Stimulated activated effector memory CD8-positive, alpha-beta T cell treated with anti-CD3 and anti-CD28 coated beads, Interleukin-12 subunit alpha, Interleukin-12 subunit beta, amount 100 ng/mL, for 72 hours (primary cell): Measurements from ENCODE around the gene SLC25A19.
A peak's percentile ranks its signal among the peaks of the same experiment; 100 is the strongest.

ENCODE experiments used
- ATAC-seq: fragments of 150-1000 bp; cut with Tn5 transposase; 2 replicates; pipeline ENCODE4 v1.10.0; 2021
- DNase-seq, 2 donors: peaks; one replicate each; pipeline ENCODE4 v3.0.0; 2021 to 2022; ENCODE audit warnings: low spot score in 2 of 2
- H3K27ac Mint-ChIP-seq: one replicate; pipeline ENCODE4 v1.8.0; 2022; ENCODE audit warnings: mild to moderate bottlenecking, mixed read lengths
- H3K36me3 Mint-ChIP-seq: one replicate; pipeline ENCODE4 v1.8.0; 2022; ENCODE audit warnings: mild to moderate bottlenecking, mixed read lengths
- H3K4me1 Mint-ChIP-seq: one replicate; pipeline ENCODE4 v1.8.0; 2022; ENCODE audit warnings: mixed read lengths
- H3K4me3 Mint-ChIP-seq: one replicate; pipeline ENCODE4 v1.8.0; 2022; ENCODE audit warnings: mild to moderate bottlenecking, mixed read lengths
- H3K9me3 Mint-ChIP-seq: one replicate; pipeline ENCODE4 v1.8.0; 2022; ENCODE audit warnings: mixed read lengths

Gene SLC25A19

DNA sequence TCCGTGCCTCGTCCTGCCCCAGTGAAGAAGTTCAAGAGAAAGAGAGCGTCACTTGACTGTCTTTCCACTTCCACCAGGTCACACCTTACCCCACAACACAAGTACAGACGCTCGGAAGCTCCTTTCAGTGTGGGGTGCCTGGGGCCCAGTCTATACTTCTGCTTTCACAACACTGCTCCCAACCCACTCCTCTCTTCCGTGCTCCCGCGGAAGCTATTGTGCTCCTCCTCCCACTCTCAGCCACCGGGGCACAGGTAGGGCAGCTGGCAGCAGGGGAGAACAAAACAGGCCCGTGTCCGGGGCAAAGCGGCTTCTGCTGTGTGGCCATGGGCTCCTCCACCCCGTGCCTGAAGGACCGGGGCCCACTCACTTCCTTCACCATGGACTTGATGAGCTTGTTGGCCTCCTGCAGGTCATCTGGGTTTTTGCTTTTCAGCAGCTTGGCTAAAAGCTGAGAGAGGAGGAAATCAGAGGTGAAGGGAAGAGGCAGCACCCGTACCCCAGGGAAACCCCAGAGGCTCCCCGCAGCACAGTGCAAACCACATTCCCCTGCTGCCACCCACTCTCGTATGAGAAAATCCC lies 46.7 kb downstream of the SLC25A19 start:
- Mint-ChIP-seq H3K4me1 (peaks cover 45% of the 10 kb centered on the region), H3K27ac (peak overlapping the region; percentile 96), H3K4me3 (peak overlapping the region; percentile 70), H3K36me3 (peaks cover 100% of the 10 kb centered on the region), H3K9me3 (no peaks in the 10 kb centered on the region)
- peak in 1 of 2 donors; percentile 64 for DNase-seq
- peak; percentile 60 for ATAC-seq

DNA sequence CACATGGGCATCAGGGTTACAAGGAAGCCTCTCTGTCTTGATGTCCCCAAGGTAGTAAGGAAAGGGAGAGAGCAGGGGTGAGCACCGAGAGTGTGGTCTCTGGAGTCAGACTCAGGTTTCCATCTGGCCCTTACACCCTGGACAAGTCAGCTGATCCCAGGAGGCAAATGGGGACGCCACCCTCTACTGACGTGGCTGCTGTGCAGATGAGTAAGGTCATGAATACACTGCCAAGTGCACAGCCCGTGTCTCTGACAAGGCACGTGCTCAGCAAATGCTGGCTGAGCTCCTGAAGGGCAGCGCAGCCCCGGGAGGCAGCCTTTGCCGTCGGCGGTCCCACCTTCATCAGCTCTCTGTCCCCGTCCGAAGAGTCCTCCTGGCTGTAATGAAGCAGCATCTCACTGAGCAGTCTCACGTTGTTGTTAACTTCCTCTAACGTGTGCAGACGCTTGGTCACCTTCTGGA lies 47.2 kb downstream of the SLC25A19 start:
- peak overlapping the region; percentile 70 for H3K4me3 Mint-ChIP-seq
- ATAC-seq (peak; percentile 63), DNase-seq (no peak)
- no peaks in the 10 kb centered on the region for H3K9me3 Mint-ChIP-seq
- peak overlapping the region; percentile 96 for H3K27ac Mint-ChIP-seq
- H3K36me3 Mint-ChIP-seq = peaks cover 100% of the 10 kb centered on the region
- peaks cover 45% of the 10 kb centered on the region for H3K4me1 Mint-ChIP-seq

DNA sequence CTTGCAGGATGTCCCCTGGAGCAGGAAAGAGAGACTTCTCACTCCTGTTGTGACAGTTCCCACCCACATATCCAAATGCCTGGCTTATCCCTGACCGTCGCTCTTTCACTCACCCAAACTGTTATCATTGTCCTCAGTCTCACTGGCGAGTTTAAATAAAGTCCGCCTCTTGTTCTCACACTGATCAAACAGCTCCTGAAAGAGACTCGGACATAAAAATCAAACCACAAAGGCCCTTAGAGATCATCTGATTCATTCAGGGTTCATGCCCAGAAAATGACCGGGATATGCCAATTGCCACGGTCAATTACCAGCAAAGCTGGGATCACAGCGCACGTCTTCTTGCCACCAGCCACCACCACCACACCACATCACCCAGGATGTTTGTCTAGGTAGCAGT lies 47.7 kb downstream of the SLC25A19 start:
- Mint-ChIP-seq H3K4me1 (peaks cover 45% of the 10 kb centered on the region), H3K27ac (peak overlapping the region; percentile 96), H3K4me3 (peak overlapping the region; percentile 70)

DNA sequence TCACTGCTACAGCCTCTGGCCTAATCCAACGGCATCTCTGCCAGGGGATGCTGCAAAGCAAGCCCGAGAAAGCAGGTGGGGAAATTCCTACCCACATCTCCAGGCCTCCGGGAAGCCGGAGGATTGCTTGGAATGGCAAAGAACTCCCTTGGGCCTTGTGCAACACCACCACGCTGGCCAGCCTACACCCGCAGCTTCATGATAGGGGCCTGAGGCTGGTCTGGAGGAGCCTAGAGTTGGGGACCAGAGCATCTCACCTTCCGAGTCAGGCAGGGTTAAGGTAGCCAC lies 48.1 kb downstream of the SLC25A19 start:
- Mint-ChIP-seq H3K36me3 (peaks cover 100% of the 10 kb centered on the region), H3K4me1 (peaks cover 45% of the 10 kb centered on the region), H3K9me3 (no peaks in the 10 kb centered on the region), H3K27ac (peak overlapping the region; percentile 90), H3K4me3 (no peak overlapping the region)
- ATAC-seq (no peak), DNase-seq (no peak)

More for the DNA sequence above, 47.7 kb downstream of the SLC25A19 start:
- Mint-ChIP-seq H3K9me3 (no peaks in the 10 kb centered on the region), H3K36me3 (peaks cover 100% of the 10 kb centered on the region)
- DNase-seq = no peak
- no peak for ATAC-seq

DNA sequence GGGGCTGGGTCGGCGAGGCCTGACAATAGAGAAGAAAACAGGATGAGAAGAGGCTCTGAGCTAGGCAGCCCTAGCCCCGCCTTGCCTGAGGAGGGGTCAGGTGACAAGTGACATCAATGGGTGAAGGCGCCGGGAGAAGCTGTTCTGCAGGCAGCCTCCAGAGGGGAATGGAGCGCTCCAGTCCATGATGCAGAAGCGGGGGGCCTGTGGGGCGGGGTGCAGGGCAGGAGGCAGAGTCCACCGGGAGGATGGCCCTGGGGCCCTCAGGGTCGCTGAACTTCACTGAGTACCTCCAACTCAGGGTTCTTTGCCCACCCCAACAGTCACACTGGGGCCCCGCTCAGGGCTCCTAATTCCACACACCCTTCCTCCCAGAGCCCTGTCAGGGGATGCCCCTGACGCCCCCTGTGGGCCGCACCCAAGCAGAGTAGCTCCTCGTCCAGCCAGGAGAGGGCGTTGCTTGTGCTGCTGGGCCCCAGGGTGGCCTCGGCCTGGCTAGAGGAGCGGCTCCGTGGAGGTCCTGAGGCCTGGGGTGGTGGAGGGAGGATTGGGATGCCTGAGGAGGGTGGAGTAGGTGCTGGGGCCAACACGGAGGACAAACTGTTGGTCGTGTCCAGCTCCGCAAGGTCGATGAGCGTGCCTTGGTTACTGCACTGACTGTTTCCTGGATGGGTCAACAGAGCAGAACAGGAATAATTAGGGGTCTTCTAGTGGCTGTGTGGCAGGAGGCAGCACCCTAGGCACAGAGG lies 48.7 kb downstream of the SLC25A19 start:
- Mint-ChIP-seq H3K4me3 (no peak overlapping the region), H3K27ac (peak overlapping the region; percentile 90), H3K36me3 (peaks cover 100% of the 10 kb centered on the region), H3K9me3 (no peaks in the 10 kb centered on the region), H3K4me1 (peaks cover 45% of the 10 kb centered on the region)
- DNase-seq (peak in 1 of 2 donors; percentile 63), ATAC-seq (peak; percentile 24)

GRCh38 chr17:75239778-75240393 lies 49.3 kb downstream of the SLC25A19 start:
- no peak overlapping the region for H3K4me3 Mint-ChIP-seq
- H3K9me3 Mint-ChIP-seq = no peaks in the 10 kb centered on the region
- DNase-seq (no peak), ATAC-seq (no peak)
- H3K27ac Mint-ChIP-seq = peak overlapping the region; percentile 90
- H3K36me3 Mint-ChIP-seq = peaks cover 100% of the 10 kb centered on the region
- peaks cover 45% of the 10 kb centered on the region for H3K4me1 Mint-ChIP-seq

DNA sequence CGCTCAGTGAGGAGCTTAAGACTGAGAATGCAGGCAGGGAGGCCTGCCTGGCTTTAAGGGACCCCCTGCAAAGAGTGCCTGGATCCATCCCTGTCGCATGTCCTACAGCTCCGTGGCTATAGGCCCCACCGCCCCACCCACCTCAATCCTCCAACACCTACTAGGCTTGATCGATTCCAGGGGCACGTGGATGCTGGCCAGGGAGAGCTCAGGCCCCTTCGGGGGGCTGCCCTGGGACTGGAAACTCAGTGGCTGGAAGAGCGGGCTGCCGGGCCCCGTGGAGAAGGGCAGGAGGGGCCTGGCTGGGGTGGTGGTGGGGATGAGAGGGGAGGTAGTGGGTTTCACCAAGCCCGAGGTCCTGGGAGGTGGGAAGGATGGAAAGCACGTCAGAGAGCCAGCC lies 50.0 kb downstream of the SLC25A19 start:
- peak overlapping the region; percentile 90 for H3K27ac Mint-ChIP-seq
- ATAC-seq (no peak), DNase-seq (no peak)
- H3K4me3 Mint-ChIP-seq = peak overlapping the region; percentile 25
- H3K4me1 Mint-ChIP-seq = peaks cover 40% of the 10 kb centered on the region
- peaks cover 100% of the 10 kb centered on the region for H3K36me3 Mint-ChIP-seq
- H3K9me3 Mint-ChIP-seq = no peaks in the 10 kb centered on the region

DNA sequence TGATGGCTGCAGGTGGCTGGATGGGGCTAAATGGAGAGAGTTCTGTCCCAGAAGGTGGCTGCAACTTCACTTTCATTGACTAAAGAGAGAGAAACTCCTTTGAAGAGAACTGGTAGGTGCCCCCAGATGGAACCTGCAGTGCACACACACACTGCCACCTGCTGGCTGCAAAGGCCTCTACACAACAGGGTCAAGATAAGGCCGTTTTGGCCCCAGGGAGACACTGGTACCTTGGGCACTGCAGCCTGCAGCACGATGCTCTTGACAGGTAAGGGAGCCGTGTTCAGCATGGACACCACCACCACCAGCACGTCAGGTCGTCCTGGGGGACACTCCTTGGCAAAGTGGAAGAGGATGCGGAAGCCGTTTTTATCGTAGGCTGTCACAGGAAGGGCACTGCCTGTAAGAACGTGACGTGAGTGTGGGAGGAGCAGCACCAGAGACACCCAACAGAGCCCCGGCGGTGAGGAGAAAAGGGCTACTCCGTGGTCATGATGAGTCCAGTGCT lies 50.5 kb downstream of the SLC25A19 start:
- no peaks in the 10 kb centered on the region for H3K9me3 Mint-ChIP-seq
- peak overlapping the region; percentile 90 for H3K27ac Mint-ChIP-seq
- peak; percentile 67 for ATAC-seq
- peaks cover 100% of the 10 kb centered on the region for H3K36me3 Mint-ChIP-seq
- H3K4me3 Mint-ChIP-seq = peak overlapping the region; percentile 25
- DNase-seq = peak; percentile 38 to 74
- peaks cover 39% of the 10 kb centered on the region for H3K4me1 Mint-ChIP-seq

GRCh38 chr17:75238020-75238580 lies 51.1 kb downstream of the SLC25A19 start:
- DNase-seq (no peak), ATAC-seq (no peak)
- Mint-ChIP-seq H3K27ac (no peak overlapping the region), H3K9me3 (no peaks in the 10 kb centered on the region), H3K36me3 (peaks cover 100% of the 10 kb centered on the region), H3K4me1 (peaks cover 33% of the 10 kb centered on the region), H3K4me3 (no peak overlapping the region)

DNA sequence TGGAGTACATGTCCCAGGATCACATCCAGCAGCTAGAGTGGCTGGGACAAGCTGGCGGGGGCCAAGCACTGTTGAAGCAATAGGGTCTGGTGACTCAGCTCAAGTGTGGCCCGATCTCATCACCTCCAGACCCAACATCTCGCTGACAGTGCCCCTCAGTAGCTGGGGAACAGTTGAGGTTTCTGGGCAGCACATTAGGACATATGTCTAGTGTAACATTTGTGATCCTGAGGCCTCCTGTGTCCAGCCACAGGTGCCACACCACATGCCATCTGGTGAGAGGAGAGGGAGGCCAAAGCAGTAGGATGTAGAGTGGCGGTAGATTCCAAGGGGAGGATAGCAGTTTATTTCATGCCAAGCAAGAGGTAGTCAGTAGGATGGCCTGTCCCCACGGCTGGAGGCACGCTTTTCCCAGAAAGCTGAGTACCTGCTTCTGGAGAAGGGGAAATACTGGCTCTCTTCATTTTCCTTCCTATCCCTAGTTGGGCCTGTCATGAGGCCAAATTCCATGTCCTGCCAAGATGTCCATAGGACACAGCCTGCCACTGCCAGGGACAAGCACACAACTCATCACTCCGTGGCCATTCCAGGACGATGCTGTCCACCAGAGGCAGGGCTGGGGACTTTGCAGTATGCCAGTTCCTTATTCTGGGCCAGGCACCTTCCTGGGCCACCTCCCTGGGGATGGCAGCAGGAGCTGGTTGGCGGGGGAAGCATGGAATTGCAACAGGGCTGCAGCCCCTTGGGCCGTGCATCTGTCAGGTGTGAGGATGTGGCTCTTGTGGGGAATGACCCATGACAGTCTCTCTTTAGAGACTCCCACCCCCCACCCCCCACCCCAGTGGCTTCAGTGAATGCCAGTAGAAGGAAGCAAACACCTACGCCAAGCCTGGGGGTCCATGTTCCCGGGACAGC lies 51.9 kb downstream of the SLC25A19 start:
- peaks cover 26% of the 10 kb centered on the region for H3K4me1 Mint-ChIP-seq
- H3K27ac Mint-ChIP-seq = peak overlapping the region; percentile 19
- H3K36me3 Mint-ChIP-seq = peaks cover 100% of the 10 kb centered on the region
- no peaks in the 10 kb centered on the region for H3K9me3 Mint-ChIP-seq
- H3K4me3 Mint-ChIP-seq = no peak overlapping the region
- DNase-seq (no peak), ATAC-seq (no peak)

GRCh38 chr17:75232786-75233185 lies 56.4 kb downstream of the SLC25A19 start:
- no peak overlapping the region for H3K4me3 Mint-ChIP-seq
- DNase-seq = no peak
- H3K4me1 Mint-ChIP-seq = no peaks in the 10 kb centered on the region
- H3K27ac Mint-ChIP-seq = peak overlapping the region; percentile 34
- ATAC-seq = no peak
- H3K9me3 Mint-ChIP-seq = no peaks in the 10 kb centered on the region
- H3K36me3 Mint-ChIP-seq = peaks cover 100% of the 10 kb centered on the region

GRCh38 chr17:75231741-75232464 lies 57.3 kb downstream of the SLC25A19 start:
- H3K9me3 Mint-ChIP-seq = no peaks in the 10 kb centered on the region

GRCh38 chr17:75231071-75231470 lies 58.2 kb downstream of the SLC25A19 start:
- Mint-ChIP-seq H3K9me3 (no peaks in the 10 kb centered on the region), H3K4me1 (no peaks in the 10 kb centered on the region), H3K27ac (peak overlapping the region; percentile 48), H3K36me3 (peaks cover 100% of the 10 kb centered on the region), H3K4me3 (no peak overlapping the region)
- DNase-seq (no peak), ATAC-seq (no peak)

More at GRCh38 chr17:75231741-75232464, 57.3 kb downstream of the SLC25A19 start:
- ATAC-seq (no peak), DNase-seq (no peak)
- Mint-ChIP-seq H3K36me3 (peaks cover 100% of the 10 kb centered on the region), H3K4me3 (no peak overlapping the region), H3K4me1 (no peaks in the 10 kb centered on the region), H3K27ac (peak overlapping the region; percentile 48)

DNA sequence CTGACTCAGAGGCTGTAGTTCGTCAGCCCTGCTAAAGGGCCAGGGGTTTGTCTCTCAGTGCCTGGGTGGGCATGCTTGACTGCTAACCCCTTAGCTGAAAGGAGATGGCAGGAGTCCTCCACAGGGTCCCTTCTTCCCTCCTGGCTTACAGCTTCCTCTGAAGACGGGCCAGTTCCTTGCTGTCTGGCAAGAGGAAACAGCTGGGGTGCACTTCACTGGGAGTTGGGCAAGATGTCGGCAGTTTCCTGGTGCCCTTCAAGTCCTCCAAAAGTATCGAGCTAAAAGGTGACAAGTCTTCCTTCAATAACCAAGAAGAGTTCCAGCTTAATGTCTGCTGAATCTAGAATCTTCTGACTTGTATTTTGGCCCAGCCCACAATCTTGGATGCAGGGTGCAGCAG lies 60.4 kb downstream of the SLC25A19 start:
- no peak for ATAC-seq
- no peaks in the 10 kb centered on the region for H3K9me3 Mint-ChIP-seq
- DNase-seq = no peak

More for the DNA sequence above, 60.4 kb downstream of the SLC25A19 start:
- Mint-ChIP-seq H3K36me3 (peaks cover 98% of the 10 kb centered on the region), H3K27ac (no peak overlapping the region), H3K4me3 (no peak overlapping the region), H3K4me1 (no peaks in the 10 kb centered on the region)
